Measurements from ENCODE around the gene ADTRP.

The ADTRP gene

DNA sequence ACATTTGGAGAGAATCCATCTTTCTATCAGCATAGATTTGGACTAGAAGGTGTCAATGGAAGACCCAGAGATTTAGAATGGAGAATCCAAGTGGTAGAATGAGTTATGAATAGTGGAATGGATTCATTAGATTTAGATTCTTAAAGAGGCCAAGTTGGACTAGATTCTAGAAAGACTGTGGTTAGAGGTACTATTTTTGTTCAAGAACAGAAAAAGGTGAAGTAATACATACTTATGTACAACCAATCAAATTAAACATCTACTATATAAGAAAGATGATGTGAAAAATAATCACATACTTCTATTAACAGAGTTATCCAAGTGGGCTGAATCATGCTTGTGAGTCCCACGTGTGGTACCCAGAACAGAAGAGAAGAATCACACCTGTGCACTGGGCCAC is 33.8 kb upstream of the ADTRP start:
- Histone ChIP-seq H3K4me3 (ENCODE audit: low read depth, low read length) (no peak overlapping the region), H3K36me3 (replicated peaks) (no peaks in the 10 kb centered on the region), H3K27ac (no peak overlapping the region), H3K27me3 (replicated peaks) (no peaks in the 10 kb centered on the region)
- DNase-seq: no peak
- no peak for TF ChIP-seq CTCF (IDR thresholded peaks at IDR 0.05; ENCODE audit: low read depth, low read length, missing control alignments)
- in situ Hi-C loops (cut with HindIII; ENCODE audit: low pct_ligation_motif_present, low sequenced_read_pairs): no loop called here

DNA sequence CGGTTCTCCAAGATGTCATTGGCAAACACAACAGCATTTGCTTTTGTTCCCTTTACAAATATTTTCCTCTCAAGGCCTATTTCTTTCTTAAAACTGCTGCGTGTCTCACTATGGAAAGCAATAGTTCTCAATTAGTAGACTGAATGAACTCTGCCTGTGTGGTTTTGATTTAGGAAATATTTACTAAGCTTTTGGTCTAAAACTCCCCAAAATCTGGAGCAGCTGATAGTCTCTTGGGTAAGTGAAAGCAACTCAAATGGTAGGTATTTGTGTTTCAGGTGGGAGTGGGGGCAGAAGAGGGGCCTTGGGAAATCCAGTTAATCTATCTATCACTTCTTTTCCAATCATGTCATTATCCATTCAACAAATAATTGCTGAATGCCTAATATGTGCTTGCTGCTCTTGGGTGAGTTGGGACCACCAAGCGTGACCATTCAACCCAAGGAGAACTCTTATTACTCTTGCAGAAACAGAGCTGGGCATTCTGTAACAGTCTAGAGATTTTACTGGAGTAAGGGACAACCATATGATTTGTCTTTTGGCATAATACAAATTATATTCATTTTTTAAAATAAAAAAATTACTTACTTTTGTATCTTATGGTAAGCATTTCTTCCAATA is 33.2 kb upstream of the ADTRP start:
- H3K27ac ChIP-seq: no peak overlapping the region
- no peak for DNase-seq
- no peaks in the 10 kb centered on the region for H3K27me3 ChIP-seq (replicated peaks)
- H3K4me3 ChIP-seq (ENCODE audit: low read depth, low read length): no peak overlapping the region
- no peaks in the 10 kb centered on the region for H3K36me3 ChIP-seq (replicated peaks)
- in situ Hi-C loops (cut with HindIII; ENCODE audit: low pct_ligation_motif_present, low sequenced_read_pairs): no loop called here
- TF ChIP-seq CTCF (IDR thresholded peaks at IDR 0.05; ENCODE audit: low read depth, low read length, missing control alignments): no peak

GRCh38 chr6:11810854-11811643 is 32.4 kb upstream of the ADTRP start:
- no peak overlapping the region for H3K27ac ChIP-seq
- no peaks in the 10 kb centered on the region for H3K36me3 ChIP-seq (replicated peaks)
- H3K4me3 ChIP-seq (ENCODE audit: low read depth, low read length): no peak overlapping the region
- in situ Hi-C loops (cut with HindIII; ENCODE audit: low pct_ligation_motif_present, low sequenced_read_pairs): no loop called here
- TF ChIP-seq CTCF (IDR thresholded peaks at IDR 0.05; ENCODE audit: low read depth, low read length, missing control alignments): no peak
- H3K27me3 ChIP-seq (replicated peaks): no peaks in the 10 kb centered on the region
- DNase-seq: peak; percentile 41

GRCh38 chr6:11810039-11810541 is 31.5 kb upstream of the ADTRP start:
- in situ Hi-C loops (cut with HindIII; ENCODE audit: low pct_ligation_motif_present, low sequenced_read_pairs): no loop called here
- no peak for TF ChIP-seq CTCF (IDR thresholded peaks at IDR 0.05; ENCODE audit: low read depth, low read length, missing control alignments)
- no peaks in the 10 kb centered on the region for H3K27me3 ChIP-seq (replicated peaks)
- H3K27ac ChIP-seq: peak overlapping the region; percentile 46
- H3K36me3 ChIP-seq (replicated peaks): no peaks in the 10 kb centered on the region
- no peak overlapping the region for H3K4me3 ChIP-seq (ENCODE audit: low read depth, low read length)
- peak; percentile 81 for DNase-seq

DNA sequence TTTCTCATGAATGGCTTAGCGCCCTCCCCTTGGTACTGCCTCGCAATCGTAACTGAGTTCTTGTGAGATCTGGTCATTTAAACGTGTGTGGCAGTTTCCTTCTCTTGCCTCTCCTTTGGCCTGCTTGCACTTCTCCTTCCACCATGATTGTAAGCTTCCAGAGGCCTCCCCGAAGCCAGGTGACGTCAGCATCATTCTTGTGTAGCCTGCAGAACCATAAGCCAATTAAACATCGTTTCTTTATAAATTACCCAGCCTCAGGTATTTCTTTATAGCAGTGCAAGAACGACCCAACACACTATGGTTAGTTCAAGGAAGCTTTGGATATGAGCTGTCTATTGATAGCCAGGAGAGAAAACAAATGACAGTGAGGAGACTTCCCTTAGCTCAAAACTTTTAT is 29.5 kb upstream of the ADTRP start:
- H3K27ac ChIP-seq: no peak overlapping the region
- DNase-seq: no peak
- in situ Hi-C loops (cut with HindIII; ENCODE audit: low pct_ligation_motif_present, low sequenced_read_pairs): no loop called here
- H3K36me3 ChIP-seq (replicated peaks): no peaks in the 10 kb centered on the region
- H3K27me3 ChIP-seq (replicated peaks): no peaks in the 10 kb centered on the region
- no peak for TF ChIP-seq CTCF (IDR thresholded peaks at IDR 0.05; ENCODE audit: low read depth, low read length, missing control alignments)
- H3K4me3 ChIP-seq (ENCODE audit: low read depth, low read length): no peak overlapping the region

Measured in brain microvascular endothelial cell (primary cell).